ENCODE measurements around the gene PROM2. TPM values are rescaled to one million over a fixed set of nuclear protein-coding genes. Genes with fewer than 3 reads are reported as not detected.

The PROM2 gene
- total RNA-seq, 1 experiment from 2014 or later: 64.2 TPM

DNA sequence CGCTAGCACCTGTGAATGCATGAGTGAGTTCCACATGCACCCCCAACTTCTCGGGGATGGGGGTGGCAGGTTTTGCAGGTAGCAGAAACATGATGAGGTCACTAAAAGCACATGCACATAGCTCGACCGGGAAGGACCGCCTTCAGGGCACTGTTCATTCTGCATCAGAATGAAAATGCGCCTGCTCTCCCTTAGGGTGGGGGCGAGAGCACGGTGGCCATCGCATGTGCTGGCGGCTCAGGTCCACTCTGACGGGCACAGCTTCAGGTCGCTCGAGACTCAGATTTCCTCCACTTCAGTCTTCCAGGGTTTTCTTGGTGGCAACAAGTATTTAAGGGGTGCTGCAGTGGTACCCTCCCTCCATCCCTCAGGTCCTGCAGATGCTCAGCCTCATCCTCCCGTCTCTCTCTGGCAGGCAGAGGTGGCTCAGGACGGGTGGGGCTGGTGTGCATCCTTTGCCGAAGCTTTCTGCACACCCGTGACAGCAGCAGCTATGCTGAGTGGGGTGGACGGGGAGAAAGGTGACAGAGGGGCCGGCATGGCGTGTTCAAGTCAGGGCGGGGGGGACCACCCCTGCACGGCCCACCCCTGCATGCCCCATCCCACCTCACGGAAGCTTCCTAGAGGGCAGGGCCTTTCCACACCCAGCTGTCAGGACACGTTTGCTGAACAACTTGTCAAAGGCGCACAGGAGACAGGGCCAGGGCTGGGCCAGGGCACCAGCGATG lies 37.7 kb downstream of the PROM2 start:
- ChIA-PET CTCF (interaction anchor here (0.6 to 1.0 kb wide), 3 partner anchors 34 to 80 kb away, joined by 3 to 4 read pairs (median 3); no protein-coding TSS in a partner anchor), POLR2A (ENCODE audit: unreplicated experiment) (no interaction called here)
- Histone ChIP-seq H4K20me1 (ENCODE audit: low read length) (no peaks in the 10 kb centered on the region), H3K4me2 (ENCODE audit: low read length) (no peak overlapping the region), H2AFZ (ENCODE audit: low read length) (no peak overlapping the region), H3F3A (ENCODE audit: low read length, unreplicated experiment) (peaks cover 6% of the 10 kb centered on the region), H3K36me3 (ENCODE audit: low read depth, low read length) (no peaks in the 10 kb centered on the region), H3K9me3 (ENCODE audit: low read length) (no peaks in the 10 kb centered on the region), H3K4me3 (ENCODE audit: low read length) (no peak overlapping the region), H3K9ac (ENCODE audit: low read length) (no peak overlapping the region), H3K79me2 (ENCODE audit: low read length) (no peaks in the 10 kb centered on the region), H3K27me3 (ENCODE audit: low read length) (no peaks in the 10 kb centered on the region), H3K4me1 (ENCODE audit: insufficient read depth, low read length) (peaks cover 43% of the 10 kb centered on the region), H3K27ac (ENCODE audit: low read length) (no peak overlapping the region), H3K9me2 (replicated peaks; ENCODE audit: low read length) (no peaks in the 10 kb centered on the region)
- DNase-seq (no peak), ATAC-seq (no peak)
- TF ChIP-seq, protein P1, sequence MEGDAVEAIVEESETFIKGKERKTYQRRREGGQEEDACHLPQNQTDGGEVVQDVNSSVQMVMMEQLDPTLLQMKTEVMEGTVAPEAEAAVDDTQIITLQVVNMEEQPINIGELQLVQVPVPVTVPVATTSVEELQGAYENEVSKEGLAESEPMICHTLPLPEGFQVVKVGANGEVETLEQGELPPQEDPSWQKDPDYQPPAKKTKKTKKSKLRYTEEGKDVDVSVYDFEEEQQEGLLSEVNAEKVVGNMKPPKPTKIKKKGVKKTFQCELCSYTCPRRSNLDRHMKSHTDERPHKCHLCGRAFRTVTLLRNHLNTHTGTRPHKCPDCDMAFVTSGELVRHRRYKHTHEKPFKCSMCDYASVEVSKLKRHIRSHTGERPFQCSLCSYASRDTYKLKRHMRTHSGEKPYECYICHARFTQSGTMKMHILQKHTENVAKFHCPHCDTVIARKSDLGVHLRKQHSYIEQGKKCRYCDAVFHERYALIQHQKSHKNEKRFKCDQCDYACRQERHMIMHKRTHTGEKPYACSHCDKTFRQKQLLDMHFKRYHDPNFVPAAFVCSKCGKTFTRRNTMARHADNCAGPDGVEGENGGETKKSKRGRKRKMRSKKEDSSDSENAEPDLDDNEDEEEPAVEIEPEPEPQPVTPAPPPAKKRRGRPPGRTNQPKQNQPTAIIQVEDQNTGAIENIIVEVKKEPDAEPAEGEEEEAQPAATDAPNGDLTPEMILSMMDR (conservative IDR thresholded peaks at IDR 0.05; ENCODE audit: low read depth, low read length): no peak
- TF ChIP-seq EZH2 (IDR thresholded peaks at IDR 0.05; ENCODE audit: low read length, unreplicated experiment) (no peak), EZH2phosphoT487 (IDR thresholded peaks at IDR 0.05; ENCODE audit: borderline replicate concordance, low read length) (no peak)
- intact Hi-C loops (cut with micrococcal nuclease): no loop called here
- no TSS peak for BruUV-seq (replicated peaks)

DNA sequence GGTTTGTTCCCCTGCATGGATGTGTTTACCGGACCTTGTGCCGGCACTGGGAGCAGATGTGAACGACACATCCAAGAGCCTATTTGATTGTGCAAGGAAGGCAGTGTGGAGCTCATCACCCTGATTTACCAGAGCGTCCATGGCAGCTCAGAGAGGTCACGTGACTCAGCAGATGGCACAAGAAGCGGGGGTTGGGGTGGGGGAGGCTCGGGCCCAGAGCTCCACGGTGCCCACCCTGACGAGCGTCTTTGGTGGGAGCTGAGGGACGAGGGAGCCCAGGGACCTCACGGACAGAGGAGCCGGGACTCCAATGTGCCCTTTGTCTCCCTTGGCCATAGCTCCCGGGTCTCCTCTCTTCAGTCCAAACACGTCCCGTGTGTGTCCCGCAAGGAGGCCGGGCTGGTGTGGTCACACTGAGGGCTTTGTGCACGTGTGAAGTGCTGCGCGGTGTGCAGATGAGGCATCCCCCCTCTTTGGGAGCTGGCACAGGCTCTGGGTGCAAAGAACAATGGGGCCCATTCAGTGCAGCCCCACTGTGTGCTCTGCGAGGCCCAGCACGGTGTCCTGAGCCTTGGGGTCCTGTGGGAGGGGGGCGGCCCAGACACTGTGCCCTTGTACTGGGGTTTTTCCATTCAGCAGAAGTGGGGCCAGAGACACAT lies 38.4 kb downstream of the PROM2 start:
- H3K9me3 ChIP-seq (ENCODE audit: low read length): no peaks in the 10 kb centered on the region
- no peaks in the 10 kb centered on the region for H4K20me1 ChIP-seq (ENCODE audit: low read length)
- no peak for ATAC-seq
- no peaks in the 10 kb centered on the region for H3K27me3 ChIP-seq (ENCODE audit: low read length)
- no peak overlapping the region for H3K4me2 ChIP-seq (ENCODE audit: low read length)
- no peak overlapping the region for H3K9ac ChIP-seq (ENCODE audit: low read length)
- peaks cover 50% of the 10 kb centered on the region for H3K4me1 ChIP-seq (ENCODE audit: insufficient read depth, low read length)
- POLR2A ChIA-PET (ENCODE audit: unreplicated experiment): no interaction called here
- H3F3A ChIP-seq (ENCODE audit: low read length, unreplicated experiment): peaks cover 6% of the 10 kb centered on the region
- intact Hi-C loops (cut with micrococcal nuclease): no loop called here
- no peak overlapping the region for H3K4me3 ChIP-seq (ENCODE audit: low read length)
- H3K36me3 ChIP-seq (ENCODE audit: low read depth, low read length): no peaks in the 10 kb centered on the region
- H3K27ac ChIP-seq (ENCODE audit: low read length): no peak overlapping the region
- CTCF ChIA-PET: interaction anchor here (0.6 to 1.0 kb wide), 3 partner anchors 33 to 80 kb away, joined by 3 to 4 read pairs (median 3); no protein-coding TSS in a partner anchor
- no peaks in the 10 kb centered on the region for H3K9me2 ChIP-seq (replicated peaks; ENCODE audit: low read length)
- no peak for DNase-seq
- BruUV-seq (replicated peaks): no TSS peak
- H2AFZ ChIP-seq (ENCODE audit: low read length): no peak overlapping the region
- no peaks in the 10 kb centered on the region for H3K79me2 ChIP-seq (ENCODE audit: low read length)
- TF ChIP-seq, protein P1 (conservative IDR thresholded peaks at IDR 0.05; ENCODE audit: low read depth, low read length): no peak
- TF ChIP-seq EZH2 (IDR thresholded peaks at IDR 0.05; ENCODE audit: low read length, unreplicated experiment) (no peak), EZH2phosphoT487 (IDR thresholded peaks at IDR 0.05; ENCODE audit: borderline replicate concordance, low read length) (no peak)

All from PC-3 (cell line).